ENCODE measurements around the gene C14orf132.

C14orf132 gene

GRCh38 chr14:96040828-96041371, 1.7 kb downstream of the C14orf132 start:
- DNase-seq (ENCODE audit: low read depth) = no peak

DNA sequence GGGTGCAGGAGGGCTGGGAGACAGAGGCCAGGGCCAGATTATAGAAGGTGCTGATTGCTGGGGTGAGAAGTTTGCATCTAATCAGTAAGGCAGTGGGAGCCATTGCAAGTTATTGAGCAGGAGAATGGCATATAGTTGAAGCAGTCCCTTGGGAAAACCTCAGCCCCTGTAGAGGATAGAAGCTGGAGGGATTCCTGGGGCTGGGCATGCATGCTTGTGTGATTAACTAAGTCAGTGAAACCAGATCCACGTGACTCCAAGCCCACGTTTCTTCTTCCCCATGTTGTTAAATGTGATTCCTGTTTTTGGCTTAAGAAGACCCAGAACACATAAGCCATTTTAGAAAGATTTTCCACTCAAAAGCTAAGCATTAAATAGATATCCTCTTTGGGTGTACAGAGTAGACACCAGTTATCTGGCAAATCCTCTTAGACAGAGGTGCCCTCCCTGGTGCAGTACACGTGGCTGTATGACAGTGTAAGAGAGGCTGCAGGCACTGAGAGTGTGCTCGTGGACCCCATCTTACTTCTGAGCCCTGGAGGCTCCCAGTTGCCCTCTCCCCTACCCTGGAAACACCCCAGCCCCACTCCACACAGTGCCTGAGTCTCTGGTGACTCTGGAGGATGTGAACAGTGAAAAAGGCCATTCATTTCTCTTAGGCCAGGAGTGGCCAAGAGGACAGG, 3.2 kb downstream of the C14orf132 start:
- peak; percentile 13 for DNase-seq (ENCODE audit: low read depth)

GRCh38 chr14:96046630-96047029, 7.5 kb downstream of the C14orf132 start:
- DNase-seq (ENCODE audit: low read depth) = no peak

DNA sequence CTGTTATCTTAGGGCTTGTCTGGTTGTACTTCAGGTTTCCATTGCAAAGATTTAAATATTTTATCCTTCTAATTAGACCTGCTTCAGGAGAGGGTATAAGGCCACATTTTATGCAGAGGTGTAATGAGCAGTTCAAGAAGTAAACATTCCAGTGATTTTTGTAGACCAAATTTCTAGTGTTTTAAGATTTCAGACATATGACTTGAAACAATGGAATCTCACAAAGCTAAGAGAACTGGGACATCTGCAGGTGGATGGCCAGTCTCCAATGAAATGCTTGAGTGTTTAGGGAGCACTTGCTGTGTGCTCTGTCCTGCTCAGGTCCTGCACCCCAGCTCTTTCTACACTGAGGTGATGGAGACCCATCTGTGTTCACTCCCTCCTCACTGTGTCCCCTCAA, 7.9 kb downstream of the C14orf132 start:
- DNase-seq (ENCODE audit: low read depth) = no peak

- no peak for DNase-seq (ENCODE audit: low read depth)
Observed at GRCh38 chr14:96049932-96050331, 10.8 kb downstream of the C14orf132 start.

- DNase-seq (ENCODE audit: low read depth) = no peak
Observed at GRCh38 chr14:96050482-96050881, 11.3 kb downstream of the C14orf132 start.

- DNase-seq (ENCODE audit: low read depth) = no peak
Observed at GRCh38 chr14:96051231-96051630, 12.1 kb downstream of the C14orf132 start.

DNA sequence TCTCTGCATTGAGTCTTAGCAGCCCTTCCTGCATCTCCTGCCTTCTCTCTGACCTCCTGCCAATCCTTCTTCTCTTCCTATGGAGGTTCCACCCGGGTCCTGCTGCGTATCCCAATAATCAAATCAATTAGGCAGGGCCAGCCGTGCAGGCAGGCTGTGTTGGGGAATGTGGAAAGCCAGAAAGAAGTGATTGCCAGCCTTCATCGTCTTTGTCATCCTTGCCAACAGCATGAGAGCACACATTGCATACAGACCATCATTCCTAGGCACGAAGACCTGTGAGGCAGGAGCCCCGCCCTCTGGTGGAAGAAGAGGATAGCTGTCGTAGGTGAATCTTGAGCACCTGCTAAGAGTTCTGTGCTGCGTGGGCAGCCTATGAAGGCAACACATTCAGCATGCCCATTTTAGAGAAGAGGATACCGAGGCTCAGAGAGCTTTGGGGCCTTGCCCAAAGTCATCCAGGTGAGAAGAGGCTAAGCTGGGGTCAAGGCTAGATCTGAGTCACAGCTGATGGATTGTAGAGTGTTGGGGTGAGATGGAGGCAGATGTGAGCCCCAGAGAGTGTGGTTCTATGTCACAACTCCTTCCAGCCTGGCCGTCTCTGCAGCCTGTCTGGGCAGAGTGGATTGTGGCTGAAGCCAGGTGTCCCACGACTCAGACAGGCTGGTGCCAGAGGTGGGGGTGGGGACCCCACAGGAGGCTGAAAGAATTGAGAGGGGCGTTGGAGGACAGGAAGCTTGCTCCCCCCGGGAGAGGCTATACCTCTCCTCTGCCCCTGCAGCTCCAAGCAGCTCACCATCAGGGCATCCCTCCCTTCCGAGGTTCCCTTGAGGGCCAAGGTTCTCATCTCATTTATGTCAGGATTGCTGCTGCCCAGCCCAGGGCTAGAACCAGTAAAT, 12.7 kb downstream of the C14orf132 start:
- no peak for DNase-seq (ENCODE audit: low read depth)

GRCh38 chr14:96052541-96053247, 13.5 kb downstream of the C14orf132 start:
- DNase-seq (ENCODE audit: low read depth) = no peak

- no peak for DNase-seq (ENCODE audit: low read depth)
Observed at GRCh38 chr14:96053248-96053599, 14.1 kb downstream of the C14orf132 start.

GRCh38 chr14:96053600-96054381, 14.6 kb downstream of the C14orf132 start:
- peak; percentile 96 for DNase-seq (ENCODE audit: low read depth)

- DNase-seq (ENCODE audit: low read depth) = no peak
Observed at GRCh38 chr14:96054661-96055060, 15.5 kb downstream of the C14orf132 start.

DNA sequence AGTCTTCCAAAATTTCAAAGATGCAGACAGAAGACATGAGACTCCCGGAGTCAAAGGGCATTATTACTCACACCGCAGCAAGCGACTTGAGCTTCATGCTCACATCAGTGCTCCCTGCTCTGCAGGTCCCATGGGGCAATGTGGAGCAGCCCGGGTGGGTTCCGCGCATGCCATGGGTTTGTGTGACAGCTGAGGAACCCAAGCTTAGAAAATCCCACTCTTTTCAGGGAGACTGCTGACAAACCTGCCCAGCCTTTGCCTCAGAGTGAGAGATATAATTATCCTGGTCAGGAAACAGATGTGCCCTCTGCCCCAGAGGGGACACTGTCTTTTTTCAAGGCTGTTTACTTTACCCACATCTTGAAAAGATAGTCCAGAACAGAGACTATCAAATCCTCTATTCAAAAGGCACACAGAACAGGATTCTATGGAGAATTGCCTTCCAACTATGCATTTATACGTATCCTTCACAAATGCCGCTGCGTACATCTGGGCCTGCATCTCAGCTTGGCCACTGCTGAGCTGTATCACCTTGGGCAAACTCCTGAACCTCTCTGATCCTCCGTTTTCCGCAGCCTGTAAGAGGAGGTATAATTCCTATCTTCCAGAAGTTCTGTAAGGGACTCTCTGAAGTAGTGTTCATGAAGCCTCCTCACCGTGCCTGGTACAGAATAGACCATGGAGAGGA, 16.0 kb downstream of the C14orf132 start:
- DNase-seq (ENCODE audit: low read depth) = no peak

DNA sequence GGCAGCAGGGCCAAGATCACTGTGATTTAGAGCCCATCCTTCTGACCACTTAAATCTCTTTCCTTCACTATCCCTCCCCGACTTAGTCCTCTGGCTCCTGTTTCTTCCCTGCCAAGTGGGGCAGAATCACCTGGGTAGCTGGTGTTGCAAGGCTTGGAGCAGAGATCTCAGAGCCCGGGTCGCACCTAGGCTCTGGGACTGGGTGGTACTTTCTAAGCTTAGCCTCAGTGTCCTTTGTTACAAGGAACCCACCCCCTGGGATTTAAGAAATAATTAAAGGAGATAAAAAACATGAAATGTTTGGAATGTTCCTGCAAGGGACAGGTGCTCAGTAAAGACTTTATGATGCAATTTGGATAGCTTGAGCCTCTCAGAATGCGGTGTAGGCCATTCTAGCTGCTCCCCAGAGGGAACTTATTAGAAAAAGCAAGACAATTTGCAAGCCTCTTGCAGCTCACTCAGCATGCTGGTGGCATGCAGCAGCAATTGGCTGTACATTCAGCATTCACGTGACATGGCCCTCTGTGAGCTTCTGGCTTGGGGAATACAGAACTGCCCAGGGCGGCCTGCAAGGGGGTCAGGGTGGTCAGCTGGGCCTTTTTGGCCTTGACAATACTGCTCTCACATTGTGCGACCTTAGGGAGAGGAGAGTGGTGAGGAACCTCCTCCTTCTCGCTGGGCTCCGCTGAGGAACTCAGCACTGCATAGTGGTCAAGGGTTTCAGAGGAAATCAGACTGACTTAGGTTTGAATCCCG, 16.8 kb downstream of the C14orf132 start:
- DNase-seq (ENCODE audit: low read depth) = no peak

GRCh38 chr14:96056509-96057422, 17.6 kb downstream of the C14orf132 start:
- no peak for DNase-seq (ENCODE audit: low read depth)

GRCh38 chr14:96057738-96058137, 18.6 kb downstream of the C14orf132 start:
- no peak for DNase-seq (ENCODE audit: low read depth)

DNA sequence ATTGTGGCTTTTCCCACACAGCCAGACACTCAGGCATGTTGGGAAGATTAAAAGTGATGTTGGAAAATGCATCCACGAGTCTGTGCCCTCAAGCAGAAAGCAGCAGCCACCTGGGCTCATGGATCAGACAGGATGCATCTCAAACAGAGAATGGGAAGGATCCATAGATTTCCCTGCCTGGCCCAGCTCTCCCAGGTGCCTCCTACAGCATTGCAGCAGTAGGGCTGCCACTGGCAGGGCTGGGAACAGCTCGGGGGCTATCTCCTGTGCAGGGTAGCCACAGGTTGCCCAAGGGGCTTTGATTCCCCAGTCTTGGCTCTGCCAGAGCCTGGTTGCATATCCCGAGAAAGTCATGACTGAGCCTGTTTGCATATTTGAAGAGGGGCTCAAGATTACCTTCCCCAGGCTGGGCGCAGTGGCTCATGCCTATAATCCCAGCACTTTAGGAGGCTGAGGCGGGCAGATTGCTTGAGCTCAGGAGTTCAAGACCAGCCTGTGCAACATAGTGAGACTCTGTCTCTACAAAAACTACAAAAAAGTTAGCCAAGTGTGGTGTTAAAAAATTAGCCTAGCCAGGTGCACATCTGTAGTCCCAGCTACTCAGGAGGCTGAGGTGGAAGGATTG, 19.5 kb downstream of the C14orf132 start:
- DNase-seq (ENCODE audit: low read depth) = no peak

GRCh38 chr14:96059519-96060135, 20.5 kb downstream of the C14orf132 start:
- DNase-seq (ENCODE audit: low read depth) = no peak
